GM21381 (cell line): ENCODE data around the gene CYP2D6.
"Not testable (repeated sequence)": the region's sequence is repeated elsewhere in the genome, so short reads cannot be mapped to it uniquely, and the experiment has no call there.

Experiments
- ATAC-seq: cut with Tn5 transposase; IDR thresholded peaks from one replicate; pipeline ENCODE4 v1.9.1; 2021; ENCODE audit warnings: mild to moderate bottlenecking, moderate library complexity; ENCODE audit not compliant: unreplicated experiment

CYP2D6 gene

DNA sequence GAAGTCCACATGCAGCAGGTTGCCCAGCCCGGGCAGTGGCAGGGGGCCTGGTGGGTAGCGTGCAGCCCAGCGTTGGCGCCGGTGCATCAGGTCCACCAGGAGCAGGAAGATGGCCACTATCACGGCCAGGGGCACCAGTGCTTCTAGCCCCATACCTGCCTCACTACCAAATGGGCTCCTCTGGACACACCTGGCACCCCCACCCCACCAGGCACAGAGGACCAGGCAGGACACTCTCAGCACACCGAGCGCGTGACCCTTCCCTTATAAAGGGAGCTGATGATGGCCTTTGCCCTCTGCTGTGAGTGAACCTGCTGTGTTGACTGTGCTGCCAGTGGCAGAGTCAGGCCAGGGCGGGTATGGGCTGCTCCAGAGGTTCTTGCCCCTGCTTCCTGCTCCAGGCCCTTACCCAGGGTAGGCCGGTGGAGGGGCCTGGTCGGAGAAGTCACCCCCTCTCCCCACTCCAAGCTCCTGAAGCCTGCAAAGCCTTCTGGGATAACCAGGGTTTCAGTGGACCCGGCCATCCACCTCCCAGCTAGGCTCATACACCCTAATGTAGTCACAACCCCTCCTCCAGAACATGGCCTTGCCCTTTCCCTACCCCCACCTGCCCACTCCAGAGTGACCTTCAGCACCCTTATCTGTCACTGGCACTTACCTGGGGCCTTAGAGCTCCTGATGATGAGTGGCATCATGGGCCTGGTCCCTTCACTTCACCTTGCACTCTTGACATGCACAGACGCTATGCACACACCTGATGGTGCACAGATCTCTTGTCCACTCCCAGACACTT is at the start of gene CYP2D6:
TSS of gene CYP2D6 (minus strand) at position 172 of the 793 bp plus-strand sequence. CDS start at position 153, 19 bp downstream.
- ATAC-seq = not testable (repeated sequence)

DNA sequence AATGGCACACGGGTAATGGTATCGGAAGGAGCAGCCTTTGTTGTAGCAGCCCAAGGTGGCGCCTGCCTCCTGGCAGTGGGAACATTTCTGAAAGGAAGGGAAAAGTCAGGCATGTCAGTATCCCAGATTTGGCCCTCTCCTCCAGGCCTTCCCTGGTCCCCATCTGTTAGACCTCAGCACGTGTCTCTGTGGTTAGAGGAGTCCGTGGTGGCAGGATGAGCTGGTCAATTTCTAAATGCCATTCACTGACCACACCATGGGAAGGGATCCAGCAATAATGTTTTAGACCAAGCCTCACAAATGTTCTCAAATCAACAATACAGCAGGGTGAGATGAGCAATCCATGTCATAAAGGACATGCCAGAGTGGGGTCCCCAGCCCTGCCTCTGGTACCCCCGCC is 49.0 kb upstream of the CYP2D6 start:
- no peak for ATAC-seq

DNA sequence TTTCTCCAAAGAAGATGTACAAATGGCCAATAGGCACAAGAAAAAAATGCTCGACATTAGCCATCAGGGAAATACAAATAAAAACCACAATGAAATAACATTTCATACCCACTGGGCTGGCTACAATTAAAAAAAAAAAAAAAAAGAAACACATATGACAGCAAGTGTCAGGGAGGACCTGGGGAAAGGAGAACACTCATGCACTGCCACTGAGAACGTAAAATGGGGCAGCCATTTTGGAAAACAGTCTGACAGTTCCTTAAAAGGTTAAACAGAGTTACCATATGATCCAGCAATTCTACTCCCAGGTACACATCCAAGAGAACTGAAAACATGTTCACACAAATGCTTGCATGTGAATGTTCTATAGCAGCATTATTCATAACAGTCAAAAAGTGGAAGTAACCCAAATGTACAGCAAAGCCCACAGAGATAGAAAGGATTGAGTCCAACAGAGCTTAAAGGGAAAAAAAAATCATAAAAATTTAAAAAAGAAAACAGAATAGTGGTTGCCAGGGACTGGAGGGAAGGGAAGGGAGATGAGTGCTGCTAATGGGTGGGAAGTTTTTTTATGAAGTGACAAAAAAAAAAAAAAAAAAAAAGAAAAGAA is 48.4 kb upstream of the CYP2D6 start:
- ATAC-seq = no peak

DNA sequence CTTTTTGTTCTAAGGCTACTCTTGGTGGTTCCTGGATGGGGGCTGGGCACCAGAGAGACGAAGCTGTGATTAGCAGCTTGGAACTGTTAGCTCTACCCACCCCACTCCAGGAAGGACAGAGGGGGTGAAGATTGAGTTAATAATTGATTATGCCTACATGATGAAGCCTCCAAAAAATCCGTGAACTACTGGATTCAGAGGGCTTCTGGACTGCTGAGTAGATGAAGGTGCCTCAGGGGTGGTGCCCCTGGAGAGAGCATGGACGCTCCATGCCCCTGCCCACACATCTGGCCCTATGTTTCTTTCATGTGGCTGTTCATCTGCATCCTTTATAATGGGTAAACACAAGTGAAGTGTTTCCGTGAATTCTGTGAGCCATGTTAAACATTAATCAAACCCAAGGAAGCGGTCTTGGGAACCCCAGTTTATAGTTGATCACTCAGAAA is 47.3 kb upstream of the CYP2D6 start:
- no peak for ATAC-seq

DNA sequence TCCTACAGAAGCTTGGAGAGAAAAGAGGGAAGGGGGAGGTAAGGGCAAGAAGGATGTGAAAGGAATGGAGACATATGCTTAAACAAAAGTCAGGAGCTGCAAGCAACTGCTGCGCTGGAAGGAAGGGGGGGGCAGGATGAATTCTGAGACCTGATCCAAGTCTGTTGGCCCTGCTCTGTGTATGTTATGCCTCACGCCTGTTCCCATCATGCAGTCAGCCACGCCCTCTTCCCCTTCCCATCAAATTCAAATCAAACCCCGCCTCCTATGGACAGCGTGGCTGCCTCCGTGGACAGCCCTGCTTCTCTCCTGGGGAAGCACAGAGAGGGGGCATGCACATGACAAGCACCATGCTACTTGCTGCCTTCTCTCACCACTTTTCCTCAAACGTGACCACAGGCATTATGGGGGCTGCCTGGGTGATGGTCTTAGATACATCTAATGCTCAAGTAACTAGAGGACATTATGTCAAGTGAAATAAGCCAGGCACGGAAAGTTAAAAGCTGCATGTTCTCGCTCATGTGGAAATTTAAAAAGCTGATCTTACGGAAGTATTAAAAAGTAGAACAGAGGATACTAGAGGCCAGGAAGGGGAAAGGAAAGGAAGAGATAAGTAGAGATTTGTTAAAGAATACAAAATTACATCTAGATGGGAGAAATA is 45.8 kb upstream of the CYP2D6 start:
- ATAC-seq = no peak

DNA sequence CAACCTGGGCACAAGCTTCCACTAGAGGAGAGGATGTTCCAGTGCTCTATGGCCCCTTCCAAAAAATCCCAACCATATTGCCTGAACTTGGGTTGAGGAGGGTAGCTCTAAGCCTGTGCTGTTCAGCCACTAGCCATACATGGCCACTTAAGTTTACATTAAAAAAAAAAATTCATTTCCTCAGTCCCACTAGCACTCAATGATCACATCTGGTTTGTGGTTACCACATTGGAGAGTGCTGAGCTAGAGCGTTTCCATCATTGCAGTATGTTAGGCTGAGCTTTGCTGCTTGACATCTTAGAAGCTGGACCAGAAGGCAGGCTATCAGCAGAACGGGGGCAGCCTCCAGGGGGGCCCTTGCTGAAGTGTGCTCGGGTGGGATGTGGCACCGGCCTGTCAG is 43.5 kb upstream of the CYP2D6 start:
- no peak for ATAC-seq

DNA sequence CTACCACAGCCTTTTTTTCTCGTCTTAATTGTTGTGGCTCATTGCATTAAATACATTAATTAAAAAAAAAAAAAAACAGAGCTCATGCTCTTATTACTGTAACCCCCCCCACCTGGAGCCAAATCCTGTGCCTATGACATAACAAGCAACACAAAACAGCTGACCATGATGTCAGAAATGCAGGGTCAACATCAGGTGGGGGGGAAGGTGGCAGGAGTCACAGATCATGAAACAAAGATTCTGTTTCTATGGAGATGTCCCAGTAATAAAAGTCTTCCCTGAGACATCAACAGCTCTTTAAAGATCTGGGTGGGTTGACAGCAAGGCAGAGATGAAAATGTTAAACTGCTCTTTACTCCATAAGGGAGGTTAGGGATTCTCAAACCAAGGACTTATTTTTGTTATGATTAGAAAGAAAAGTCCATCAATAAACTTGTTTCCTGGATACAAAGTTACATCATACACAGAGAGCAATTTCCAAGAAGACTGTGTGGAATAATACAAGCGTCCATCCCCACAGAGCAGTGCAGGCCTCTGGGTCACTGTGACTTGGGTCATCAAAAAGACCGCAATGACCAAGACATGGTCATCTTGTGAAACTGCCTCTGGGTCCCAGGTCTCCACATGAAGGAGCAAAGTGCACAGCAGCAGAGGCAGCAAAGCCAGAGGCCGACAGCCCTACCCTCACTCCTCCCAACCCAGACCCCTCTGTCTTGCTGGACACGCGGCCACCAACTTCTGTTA is 42.7 kb upstream of the CYP2D6 start:
- no peak for ATAC-seq

DNA sequence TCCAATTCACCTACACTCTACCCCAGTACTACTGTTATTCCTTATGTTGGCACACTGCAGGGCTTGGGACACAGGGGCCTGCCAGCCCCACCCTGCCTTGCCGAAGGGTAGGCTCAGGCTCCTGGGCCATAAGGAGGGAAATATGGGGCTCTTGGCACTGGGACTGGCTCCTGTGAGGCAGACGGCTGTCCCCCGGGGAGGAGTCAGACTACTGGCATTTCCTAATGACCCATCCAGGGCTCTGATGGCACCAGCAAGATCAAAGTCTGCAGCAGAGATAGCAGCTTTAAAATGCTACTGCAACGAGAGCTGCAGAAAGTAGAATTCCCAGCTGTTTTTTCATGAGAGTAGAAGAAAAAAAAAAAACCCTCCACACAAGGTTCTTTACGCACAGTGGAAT is 42.2 kb upstream of the CYP2D6 start:
- no peak for ATAC-seq

DNA sequence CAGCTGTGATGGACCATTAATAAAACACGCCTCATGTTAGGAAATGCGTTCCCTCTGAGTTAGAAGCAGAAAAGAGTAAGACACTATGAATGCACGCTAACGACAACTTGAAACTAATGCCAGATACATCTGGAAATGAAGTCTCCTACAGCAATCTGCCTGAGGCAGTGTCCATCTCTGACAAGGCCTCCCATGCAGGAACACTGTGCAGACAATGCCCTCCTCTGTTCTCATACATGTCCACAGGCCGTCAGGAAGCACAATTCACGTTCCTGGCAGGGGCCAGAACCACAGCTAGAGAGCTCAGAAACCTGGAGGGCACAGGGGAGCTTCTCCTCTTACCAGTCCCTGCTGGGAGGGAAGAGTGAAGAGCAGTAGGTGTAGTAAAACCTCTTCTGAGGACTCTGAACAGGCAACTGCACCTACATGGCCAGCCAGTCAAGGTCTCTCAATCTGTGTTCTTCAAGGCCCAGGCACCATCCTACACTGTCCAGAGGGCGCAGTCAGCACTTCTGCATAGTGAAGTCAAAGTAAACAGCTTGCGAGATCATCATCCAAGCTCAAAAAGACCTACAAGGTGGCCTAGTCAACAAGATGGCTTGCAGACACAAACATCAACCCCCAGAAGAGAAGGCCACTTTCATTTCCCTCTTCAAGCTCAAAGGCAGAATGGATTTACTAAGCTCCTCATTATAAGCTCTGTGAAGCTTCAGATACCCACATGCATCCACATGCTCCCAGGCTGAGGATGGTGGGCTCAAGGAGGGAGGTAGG is 41.5 kb upstream of the CYP2D6 start:
- no peak for ATAC-seq

DNA sequence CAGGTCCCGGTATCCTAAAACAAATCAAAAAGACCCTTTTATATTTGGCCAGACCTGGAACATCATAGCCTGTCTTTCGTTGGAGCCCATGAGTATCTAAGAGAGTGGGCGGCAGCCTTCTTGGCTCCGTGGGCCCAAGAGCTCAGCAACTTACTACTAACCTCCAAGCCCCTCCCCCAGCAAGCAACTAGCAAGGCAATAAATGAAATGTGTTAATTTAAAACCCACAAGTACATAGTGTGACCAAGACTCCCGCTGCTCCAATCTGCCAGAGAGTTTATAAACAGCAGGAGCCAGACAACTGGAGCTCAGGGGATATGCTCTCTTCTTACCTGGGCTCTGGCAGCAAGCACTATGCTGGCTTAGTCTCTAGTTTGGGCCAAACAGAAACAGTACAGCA is 40.8 kb upstream of the CYP2D6 start:
- no peak for ATAC-seq

DNA sequence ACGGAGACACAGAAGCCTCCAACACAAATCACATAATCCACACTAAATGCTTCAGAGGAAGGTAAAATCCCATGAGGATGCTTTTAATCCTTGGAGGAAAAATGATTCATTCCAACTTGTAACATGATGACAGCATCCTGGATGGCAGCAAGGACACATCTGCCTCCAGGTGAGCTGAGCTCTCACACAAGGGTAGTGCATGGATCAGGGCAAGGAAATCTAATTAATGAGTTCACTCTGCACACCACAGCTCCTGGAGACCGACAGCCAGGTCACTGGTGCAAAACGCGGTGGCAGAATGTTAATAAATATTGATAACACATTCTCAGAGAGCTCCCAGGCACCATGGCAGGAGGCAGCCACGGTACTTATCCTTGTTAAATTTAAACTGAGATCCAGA is 40.3 kb upstream of the CYP2D6 start:
- ATAC-seq = no peak

DNA sequence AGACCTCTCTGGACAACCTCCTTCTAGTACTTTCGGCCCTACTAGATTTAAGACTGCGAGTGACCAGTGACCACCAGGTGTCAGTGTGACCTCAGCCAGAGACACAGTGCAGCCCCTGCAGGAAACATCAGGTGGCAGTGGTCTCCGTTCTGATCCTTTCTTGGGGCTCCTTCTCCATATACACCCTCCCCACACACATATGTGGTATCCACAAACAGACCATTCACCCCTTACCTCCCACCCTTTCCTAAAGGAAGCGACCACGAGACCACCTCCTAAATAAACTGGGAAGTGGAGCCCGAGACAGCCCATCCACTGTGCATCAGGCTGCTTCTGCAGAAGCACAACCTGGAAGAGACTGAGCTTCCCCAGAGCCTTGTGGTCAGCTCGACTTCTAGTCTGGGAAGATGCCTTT is 38.5 kb upstream of the CYP2D6 start:
- ATAC-seq = no peak

DNA sequence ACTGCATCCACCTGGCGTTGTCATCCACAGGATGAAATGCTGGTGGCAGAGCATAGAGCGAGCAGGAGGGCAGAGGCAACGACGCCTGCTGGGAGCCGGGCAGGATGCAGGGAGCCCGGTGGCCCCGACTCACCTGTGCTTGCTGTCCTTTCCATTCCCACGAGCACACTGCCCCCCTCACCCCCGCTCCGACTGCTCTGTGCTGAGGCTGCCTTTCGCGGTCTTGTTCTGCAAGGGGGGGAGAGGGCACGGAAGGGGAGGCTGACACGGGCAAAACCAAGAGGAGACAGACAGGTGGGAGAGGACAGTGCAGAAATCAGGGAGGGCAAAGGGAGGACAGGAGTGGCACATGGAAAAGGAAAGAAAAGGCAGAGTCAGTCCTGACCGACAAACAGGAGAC is 37.9 kb upstream of the CYP2D6 start:
- no peak for ATAC-seq

DNA sequence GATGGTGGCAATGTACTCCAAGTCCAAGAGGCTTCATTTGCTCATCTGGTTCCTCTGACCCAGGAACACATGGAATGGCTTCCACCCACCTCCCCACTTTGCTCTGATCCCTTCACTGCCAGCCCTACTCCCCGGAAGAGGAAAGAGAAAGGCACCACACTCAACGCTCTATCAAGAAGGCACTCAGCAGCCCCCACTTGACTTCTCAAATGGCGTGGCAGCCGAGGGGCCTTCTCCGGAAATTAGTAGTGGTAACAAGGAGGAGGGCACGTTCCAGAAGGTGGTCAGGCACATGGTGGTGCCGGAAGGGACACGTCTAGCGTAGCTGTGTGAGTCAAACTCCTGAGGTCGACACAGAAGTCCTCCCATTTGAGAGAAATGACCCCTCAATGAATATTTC is 36.5 kb upstream of the CYP2D6 start:
- ATAC-seq = no peak

DNA sequence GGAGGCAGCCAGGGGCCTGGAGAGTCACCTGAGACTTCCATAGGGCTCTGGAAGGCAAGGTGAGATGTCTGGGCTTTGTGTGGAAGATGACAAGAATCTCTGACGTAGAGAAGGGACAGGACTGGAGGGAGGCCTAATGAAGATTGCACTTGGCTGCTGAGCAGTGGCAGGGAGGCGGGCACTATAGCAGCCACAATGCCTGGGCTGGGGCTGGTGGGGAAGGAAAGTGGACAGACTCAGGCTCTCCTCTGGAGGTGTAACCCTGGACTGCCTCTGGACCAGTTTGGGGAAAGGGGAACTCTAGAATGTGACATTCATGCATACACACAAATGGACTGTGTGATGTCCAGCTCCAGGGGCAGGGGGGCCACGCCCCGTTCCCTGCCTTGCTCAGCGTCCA is 34.3 kb upstream of the CYP2D6 start:
- ATAC-seq = no peak

DNA sequence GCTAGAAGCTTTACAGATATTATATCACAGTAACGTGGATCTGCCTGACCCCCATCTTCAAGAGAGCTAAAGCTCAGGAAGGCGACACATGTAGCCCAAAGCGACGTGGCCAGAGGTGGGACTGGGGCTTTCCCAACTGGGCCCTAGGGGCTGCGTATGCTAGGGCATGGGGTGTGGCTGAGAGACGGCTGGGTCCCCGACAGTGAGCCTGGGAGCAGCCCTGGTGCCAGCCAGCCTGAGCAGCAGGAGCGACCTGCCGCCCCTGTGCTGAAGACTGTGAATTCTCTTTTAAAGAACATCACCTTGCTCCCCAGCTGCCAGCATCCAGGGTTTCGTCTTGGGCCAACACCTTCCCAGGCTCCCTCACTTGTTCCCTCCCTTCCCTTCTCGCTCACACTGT is 32.9 kb upstream of the CYP2D6 start:
- ATAC-seq = no peak

DNA sequence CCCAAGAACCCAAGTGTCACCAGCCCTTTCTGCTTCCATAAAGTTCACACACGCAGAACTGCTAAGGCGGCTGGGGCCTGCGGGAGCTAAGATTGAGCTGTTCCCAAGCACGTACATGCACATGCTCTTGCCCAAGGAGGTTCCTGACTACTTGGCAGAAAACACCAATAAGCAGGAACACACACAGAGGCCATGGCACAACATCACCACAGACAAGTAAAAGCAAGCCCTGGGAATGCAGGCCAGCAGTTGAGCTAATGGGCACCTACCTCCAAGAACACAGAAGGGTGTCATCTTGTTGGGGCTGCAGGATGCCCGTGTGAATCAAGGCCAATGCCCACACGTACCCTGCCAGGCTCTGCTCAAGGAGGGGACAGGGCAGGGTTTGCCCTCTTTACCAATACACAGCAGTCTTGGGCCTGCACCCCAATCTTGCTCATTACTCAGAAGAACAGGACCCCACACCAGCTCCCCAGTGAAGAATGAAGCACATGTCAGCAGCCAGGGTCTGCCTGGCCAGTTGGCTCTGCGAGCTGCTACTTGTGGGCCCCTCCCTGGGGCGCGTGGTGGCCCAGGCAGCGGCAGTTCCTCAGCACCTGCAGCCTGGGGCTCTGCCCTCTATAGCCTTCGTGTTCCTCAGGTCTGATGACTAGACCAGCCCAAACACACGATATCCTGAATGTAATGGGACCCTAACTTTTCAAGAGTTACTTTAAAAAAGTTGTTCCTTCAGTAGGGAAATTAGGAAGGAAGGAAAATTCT is 32.3 kb upstream of the CYP2D6 start:
- ATAC-seq = no peak

DNA sequence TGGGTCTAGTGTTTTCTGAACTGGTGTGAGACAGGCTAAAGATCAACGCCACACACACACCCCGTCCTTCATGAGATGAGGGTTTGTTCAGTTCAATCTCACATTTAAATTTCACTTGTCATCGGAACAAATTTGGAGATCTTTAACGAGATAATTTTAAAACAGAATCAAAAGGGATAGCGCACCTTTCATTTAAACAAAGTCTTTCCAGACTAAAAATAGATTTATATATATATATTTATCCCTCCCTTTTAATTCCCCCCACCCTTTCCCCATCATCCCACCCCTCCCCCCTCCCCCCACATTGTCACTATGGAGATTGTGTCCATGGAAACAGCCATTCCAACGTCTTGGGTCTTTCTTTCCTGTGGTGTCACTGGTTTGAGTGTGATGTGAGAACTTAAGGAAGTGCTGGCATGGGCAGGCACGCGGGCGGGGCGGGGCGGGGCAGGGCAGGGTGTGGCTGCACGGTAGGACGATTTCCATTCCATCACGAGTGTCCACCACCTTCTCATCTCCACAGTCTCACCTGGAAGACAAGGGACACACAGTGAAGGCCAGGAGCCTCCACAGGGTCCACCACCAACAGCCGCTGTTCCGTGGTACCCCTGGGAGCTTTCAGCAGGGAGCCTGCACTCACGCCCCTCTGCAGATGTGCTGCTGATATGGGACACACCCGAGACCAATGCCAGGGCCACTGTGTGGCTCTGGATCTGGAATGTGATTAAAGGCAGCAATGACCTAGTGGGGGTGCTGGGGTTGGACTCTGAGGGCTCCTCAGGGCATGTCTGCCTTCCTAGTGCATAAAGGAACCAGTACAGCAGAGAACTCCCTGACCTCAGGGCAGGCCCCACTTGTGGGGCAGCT is 30.5 kb upstream of the CYP2D6 start:
- ATAC-seq = no peak

DNA sequence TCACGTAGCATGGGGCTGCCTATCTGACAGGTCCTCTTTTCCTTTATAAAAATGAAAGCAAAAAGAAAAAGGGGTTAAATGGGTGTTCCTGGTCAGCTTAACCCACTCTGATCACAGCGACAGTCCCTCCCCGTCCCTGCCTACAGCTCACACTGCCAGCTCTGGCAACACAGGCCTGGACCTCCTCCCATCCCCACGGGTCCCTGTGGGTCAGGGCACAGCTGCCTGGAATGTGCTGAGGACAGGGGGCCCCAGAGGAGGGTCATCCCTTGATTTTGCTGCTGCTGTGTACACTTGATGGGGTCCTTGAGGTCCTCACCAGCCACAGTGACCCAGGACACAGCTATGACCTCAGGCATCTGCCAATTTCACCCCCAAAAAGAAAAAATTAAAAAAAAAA is 29.6 kb upstream of the CYP2D6 start:
- no peak for ATAC-seq
